ENCODE measurements around the gene USP30. TPM values are rescaled to one million over a fixed set of nuclear protein-coding genes. Genes with fewer than 3 reads are reported as not detected.
A peak's percentile ranks its signal among the peaks of the same experiment; 100 is the strongest.
"Not testable (repeated sequence)": the region's sequence is repeated elsewhere in the genome, so short reads cannot be mapped to it uniquely, and the experiment has no call there.

USP30 gene
- total RNA-seq, 1 donor from 2014 or later = 17.6 TPM

DNA sequence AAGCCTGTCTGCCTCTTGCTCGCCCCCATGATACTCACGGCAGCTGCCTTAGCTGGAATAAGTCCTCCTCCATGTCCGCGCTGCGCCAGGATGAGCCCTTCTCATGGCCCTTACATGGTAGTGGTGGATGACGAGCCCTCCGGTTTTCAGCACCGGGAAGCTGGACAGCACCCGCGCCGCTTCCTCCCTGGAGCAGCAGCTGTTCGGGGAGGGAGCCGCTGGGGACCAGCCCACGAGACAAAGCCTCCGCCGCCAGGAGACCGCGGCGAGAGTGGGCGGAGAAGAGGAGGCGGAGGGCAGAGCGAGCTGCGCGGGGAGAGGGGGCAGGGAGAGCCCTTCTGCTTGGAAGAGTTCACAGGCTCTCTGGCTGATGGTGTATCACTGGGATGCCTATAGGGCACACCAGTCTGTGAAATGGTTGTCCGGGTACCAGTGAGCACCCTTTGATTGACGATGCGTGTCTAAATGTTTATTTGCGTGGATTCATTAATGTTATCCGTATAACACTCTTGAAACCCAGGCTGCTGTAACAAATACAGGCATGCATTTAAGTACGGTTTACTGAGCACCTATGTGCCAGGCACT, 31.5 kb upstream of the USP30 start, which contains the start of gene SVOP:
SVOP (minus strand) TSS at position 273 of the 585 bp plus-strand sequence; CDS start at position 73, 200 bp downstream.
- no peaks in the 10 kb centered on the region for H3K4me1 ChIP-seq
- TF ChIP-seq, protein P1, sequence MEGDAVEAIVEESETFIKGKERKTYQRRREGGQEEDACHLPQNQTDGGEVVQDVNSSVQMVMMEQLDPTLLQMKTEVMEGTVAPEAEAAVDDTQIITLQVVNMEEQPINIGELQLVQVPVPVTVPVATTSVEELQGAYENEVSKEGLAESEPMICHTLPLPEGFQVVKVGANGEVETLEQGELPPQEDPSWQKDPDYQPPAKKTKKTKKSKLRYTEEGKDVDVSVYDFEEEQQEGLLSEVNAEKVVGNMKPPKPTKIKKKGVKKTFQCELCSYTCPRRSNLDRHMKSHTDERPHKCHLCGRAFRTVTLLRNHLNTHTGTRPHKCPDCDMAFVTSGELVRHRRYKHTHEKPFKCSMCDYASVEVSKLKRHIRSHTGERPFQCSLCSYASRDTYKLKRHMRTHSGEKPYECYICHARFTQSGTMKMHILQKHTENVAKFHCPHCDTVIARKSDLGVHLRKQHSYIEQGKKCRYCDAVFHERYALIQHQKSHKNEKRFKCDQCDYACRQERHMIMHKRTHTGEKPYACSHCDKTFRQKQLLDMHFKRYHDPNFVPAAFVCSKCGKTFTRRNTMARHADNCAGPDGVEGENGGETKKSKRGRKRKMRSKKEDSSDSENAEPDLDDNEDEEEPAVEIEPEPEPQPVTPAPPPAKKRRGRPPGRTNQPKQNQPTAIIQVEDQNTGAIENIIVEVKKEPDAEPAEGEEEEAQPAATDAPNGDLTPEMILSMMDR (IDR thresholded peaks at IDR 0.05) = no peak
- TF ChIP-seq EZH2 (IDR thresholded peaks at IDR 0.05) (no peak), EZH2phosphoT487 (IDR thresholded peaks at IDR 0.05) (no peak)
- H3K36me3 Mint-ChIP-seq = no peaks in the 10 kb centered on the region
- H4K20me1 ChIP-seq (ENCODE audit: low read depth) = peaks cover 4% of the 10 kb centered on the region
- peaks cover 9% of the 10 kb centered on the region for H3K4me1 Mint-ChIP-seq
- H3K27ac Mint-ChIP-seq = no peak within 1 kb of the TSS
- no peak within 1 kb of the TSS for H3K27ac ChIP-seq
- no peaks in the 10 kb centered on the region for H3K9me3 Mint-ChIP-seq
- H3K27me3 ChIP-seq = peaks cover 17% of the 10 kb centered on the region
- peaks cover 7% of the 10 kb centered on the region for H3K27me3 Mint-ChIP-seq (ENCODE audit: insufficient read depth, low read depth)
- no peaks in the 10 kb centered on the region for H3F3A ChIP-seq (ENCODE audit: low read depth)
- no peaks in the 10 kb centered on the region for H3K36me3 ChIP-seq
- no peak within 1 kb of the TSS for H3K9ac ChIP-seq
- peak; percentile 97 for DNase-seq (ENCODE audit: low spot score)
- H3K79me2 ChIP-seq (ENCODE audit: low read depth) = no peaks in the 10 kb centered on the region
- H2AFZ ChIP-seq (replicated peaks) = no peak within 1 kb of the TSS
- H3K4me2 ChIP-seq = peak within 1 kb of the TSS; percentile 60
- H3K9me3 ChIP-seq (ENCODE audit: low read depth) = no peaks in the 10 kb centered on the region
- peak within 1 kb of the TSS; percentile 8 for H3K4me3 ChIP-seq
- peak within 1 kb of the TSS; percentile 50 for H3K4me3 Mint-ChIP-seq

DNA sequence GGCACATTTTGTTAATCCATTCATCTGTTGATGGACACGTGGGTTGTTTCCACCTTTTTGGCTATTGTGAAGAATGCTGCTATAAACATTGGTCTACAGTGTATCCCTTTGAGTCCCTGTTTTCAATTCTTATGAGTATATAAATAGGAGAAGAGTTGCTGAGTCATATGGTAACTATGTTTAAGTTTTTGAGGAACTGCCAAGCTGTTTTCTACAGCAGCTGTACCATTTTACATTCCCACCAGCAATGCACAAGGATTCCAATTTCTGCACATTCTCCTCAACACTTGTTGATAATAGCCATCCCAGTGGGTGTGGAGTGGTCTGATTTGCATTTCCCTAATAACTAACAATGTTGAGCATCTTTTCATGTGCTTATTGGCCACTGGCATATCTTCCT, 24.6 kb upstream of the USP30 start:
- peaks cover 11% of the 10 kb centered on the region for H3K27me3 Mint-ChIP-seq (ENCODE audit: insufficient read depth, low read depth)
- Histone ChIP-seq H3K9ac (no peak overlapping the region), H3K4me3 (no peak overlapping the region), H4K20me1 (ENCODE audit: low read depth) (no peaks in the 10 kb centered on the region), H3K27ac (no peak overlapping the region), H2AFZ (replicated peaks) (no peak overlapping the region), H3K4me1 (no peaks in the 10 kb centered on the region), H3K27me3 (peaks cover 21% of the 10 kb centered on the region), H3F3A (ENCODE audit: low read depth) (no peaks in the 10 kb centered on the region), H3K79me2 (ENCODE audit: low read depth) (no peaks in the 10 kb centered on the region), H3K9me3 (ENCODE audit: low read depth) (no peaks in the 10 kb centered on the region), H3K36me3 (no peaks in the 10 kb centered on the region), H3K4me2 (no peak overlapping the region)
- H3K27ac Mint-ChIP-seq = no peak overlapping the region
- no peak overlapping the region for H3K4me3 Mint-ChIP-seq
- H3K4me1 Mint-ChIP-seq = no peaks in the 10 kb centered on the region
- peaks cover 2% of the 10 kb centered on the region for H3K9me3 Mint-ChIP-seq
- no peaks in the 10 kb centered on the region for H3K36me3 Mint-ChIP-seq
- DNase-seq (ENCODE audit: low spot score) = no peak
- TF ChIP-seq EZH2phosphoT487 (IDR thresholded peaks at IDR 0.05) (no peak), EZH2 (IDR thresholded peaks at IDR 0.05) (no peak)
- TF ChIP-seq, protein P1 (IDR thresholded peaks at IDR 0.05) = no peak

DNA sequence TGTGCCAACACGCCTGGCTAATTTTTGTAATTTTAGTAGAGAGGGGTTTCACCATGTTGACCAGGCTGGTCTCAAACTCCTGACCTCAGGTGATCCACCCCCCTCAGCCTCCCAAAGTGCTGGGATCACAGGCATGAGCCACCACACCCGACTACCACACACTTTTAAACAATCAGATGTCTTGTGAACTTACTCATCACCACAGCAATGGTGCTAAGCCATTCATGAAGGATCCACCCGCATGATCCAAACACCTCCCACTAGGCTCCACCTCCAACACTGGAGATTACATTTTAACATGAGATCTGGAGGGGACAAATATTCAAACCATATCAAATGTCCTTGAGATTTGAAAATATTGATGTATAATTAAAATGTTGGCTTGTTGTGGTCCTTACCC, 23.8 kb upstream of the USP30 start:
- H3K27ac Mint-ChIP-seq; H4K20me1 ChIP-seq (ENCODE audit: low read depth); H3K36me3 ChIP-seq; DNase-seq (ENCODE audit: low spot score); H3K27ac ChIP-seq; H3K79me2 ChIP-seq (ENCODE audit: low read depth); H3K9me3 Mint-ChIP-seq; H3K9me3 ChIP-seq (ENCODE audit: low read depth); H3K9ac ChIP-seq; H2AFZ ChIP-seq (replicated peaks); H3K4me1 ChIP-seq; H3K4me3 ChIP-seq; H3K36me3 Mint-ChIP-seq; H3K4me2 ChIP-seq; H3K4me1 Mint-ChIP-seq; H3F3A ChIP-seq (ENCODE audit: low read depth); H3K4me3 Mint-ChIP-seq: not testable (repeated sequence)
- peaks cover 20% of the 10 kb centered on the region for H3K27me3 ChIP-seq
- peaks cover 11% of the 10 kb centered on the region for H3K27me3 Mint-ChIP-seq (ENCODE audit: insufficient read depth, low read depth)

DNA sequence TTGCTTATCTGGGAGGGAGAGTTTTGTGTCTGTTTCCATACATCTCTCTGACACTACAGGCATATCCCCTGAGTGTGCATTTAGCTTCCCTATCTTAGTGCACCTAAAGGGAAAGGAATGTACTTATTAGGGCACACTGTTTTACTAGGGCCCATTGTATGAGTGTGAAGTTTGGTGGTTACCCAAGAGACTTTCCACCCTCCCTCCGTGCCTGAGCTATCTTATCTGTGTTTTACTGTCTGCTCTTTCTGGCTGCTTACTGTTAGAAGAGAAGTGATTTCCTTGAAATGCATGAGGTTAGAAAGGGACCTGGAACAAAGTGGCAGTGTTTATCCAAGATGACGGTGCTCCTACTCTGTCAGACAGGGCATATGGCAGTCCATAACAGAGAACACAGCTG, 23.0 kb upstream of the USP30 start:
- Mint-ChIP-seq H3K27me3 (ENCODE audit: insufficient read depth, low read depth) (peaks cover 11% of the 10 kb centered on the region), H3K4me3 (no peak overlapping the region), H3K9me3 (peaks cover 2% of the 10 kb centered on the region), H3K27ac (no peak overlapping the region), H3K4me1 (peaks cover 7% of the 10 kb centered on the region), H3K36me3 (no peaks in the 10 kb centered on the region)
- Histone ChIP-seq H3F3A (ENCODE audit: low read depth) (no peaks in the 10 kb centered on the region), H3K4me3 (no peak overlapping the region), H3K9me3 (ENCODE audit: low read depth) (no peaks in the 10 kb centered on the region), H4K20me1 (ENCODE audit: low read depth) (no peaks in the 10 kb centered on the region), H3K79me2 (ENCODE audit: low read depth) (no peaks in the 10 kb centered on the region), H2AFZ (replicated peaks) (no peak overlapping the region), H3K27me3 (peaks cover 20% of the 10 kb centered on the region), H3K9ac (no peak overlapping the region), H3K4me1 (peaks cover 7% of the 10 kb centered on the region), H3K4me2 (no peak overlapping the region), H3K36me3 (no peaks in the 10 kb centered on the region), H3K27ac (no peak overlapping the region)
- DNase-seq (ENCODE audit: low spot score) = no peak
- TF ChIP-seq, protein P1 (IDR thresholded peaks at IDR 0.05) = no peak
- no peak for TF ChIP-seq EZH2 (IDR thresholded peaks at IDR 0.05)
- no peak for TF ChIP-seq EZH2phosphoT487 (IDR thresholded peaks at IDR 0.05)

Measured in neural progenitor cell (in vitro differentiated cells).